GM12892 (cell line): ENCODE results near the gene TAF11.

ENCODE experiments used
- POLR2A ChIP-seq: IDR thresholded peaks from 2 replicates; pipeline ENCODE4 v1.6.1; 2011; ENCODE audit warnings: low read depth, low read length, control low read depth
- POLR2AphosphoS5 ChIP-seq: IDR thresholded peaks from 2 replicates; pipeline ENCODE4 v1.6.1; 2011; ENCODE audit warnings: low read depth, low read length, control low read depth
- TAF1 ChIP-seq: IDR thresholded peaks from 2 replicates; pipeline ENCODE4 v1.6.1; 2011; ENCODE audit warnings: low read depth, mild to moderate bottlenecking, control low read depth, low read length, borderline replicate concordance

GRCh38 chr6:34908194-34908593, 20.4 kb upstream of the TAF11 start:
- TF ChIP-seq POLR2A: no peak
- TF ChIP-seq TAF1: no peak
- no peak for TF ChIP-seq POLR2AphosphoS5
